IPS-18a (cell line): ENCODE data around the gene SP7.
"Not testable (repeated sequence)": the region's sequence is repeated elsewhere in the genome, so short reads cannot be mapped to it uniquely, and the experiment has no call there.

Experiments used
- H3K27ac ChIP-seq: one replicate; pipeline ENCODE4 v1.5.1; 2013; ENCODE audit warnings: low read length
- H3K27me3 ChIP-seq: one replicate; pipeline ENCODE4 v1.6.1; 2013; ENCODE audit warnings: mild to moderate bottlenecking, low read length; ENCODE audit not compliant: control insufficient read depth, insufficient read depth
- H3K36me3 ChIP-seq: one replicate; pipeline ENCODE4 v1.6.1; 2013; ENCODE audit warnings: low read depth, low read length; ENCODE audit not compliant: control insufficient read depth
- H3K4me1 ChIP-seq: one replicate; pipeline ENCODE4 v1.6.1; 2013; ENCODE audit warnings: low read depth, low read length; ENCODE audit not compliant: control insufficient read depth
- H3K4me3 ChIP-seq: one replicate; pipeline ENCODE4 v1.5.1; 2013; ENCODE audit warnings: low read length
- H3K9ac ChIP-seq: one replicate; pipeline ENCODE4 v1.6.1; 2013; ENCODE audit warnings: mild to moderate bottlenecking, low read length, moderate library complexity
- H3K9me3 ChIP-seq: one replicate; pipeline ENCODE4 v1.6.1; 2013; ENCODE audit warnings: low read depth, low read length; ENCODE audit not compliant: control insufficient read depth

Gene SP7

GRCh38 chr12:53302903-53303302 lies 33.3 kb downstream of the SP7 start:
- Histone ChIP-seq H3K9me3 (no peaks in the 10 kb centered on the region), H3K4me3 (no peak overlapping the region), H3K27me3 (no peaks in the 10 kb centered on the region), H3K27ac (no peak overlapping the region), H3K4me1 (no peaks in the 10 kb centered on the region), H3K9ac (no peak overlapping the region), H3K36me3 (peaks cover 60% of the 10 kb centered on the region)

- Histone ChIP-seq H3K27me3 (no peaks in the 10 kb centered on the region), H3K36me3 (peaks cover 44% of the 10 kb centered on the region), H3K4me3 (peak overlapping the region; percentile 98), H3K27ac (peak overlapping the region; percentile 64), H3K4me1 (peaks cover 3% of the 10 kb centered on the region), H3K9me3 (no peaks in the 10 kb centered on the region), H3K9ac (peak overlapping the region; percentile 95)
These were observed 36.0 kb downstream of the SP7 start for GRCh38 chr12:53300187-53300586.

- H3K27me3 ChIP-seq, result no peaks in the 10 kb centered on the region
- no peaks in the 10 kb centered on the region for H3K9me3 ChIP-seq
- peaks cover 3% of the 10 kb centered on the region for H3K4me1 ChIP-seq
- H3K36me3 ChIP-seq, result peaks cover 41% of the 10 kb centered on the region
- peak within 1 kb of the TSS; percentile 95 for H3K9ac ChIP-seq
- peak within 1 kb of the TSS; percentile 98 for H3K4me3 ChIP-seq
- peak within 1 kb of the TSS; percentile 64 for H3K27ac ChIP-seq
These were observed 36.5 kb downstream of the SP7 start, which contains the start of gene MYG1 for GRCh38 chr12:53299454-53300180. MYG1 (plus strand) TSS chr12:53299695; CDS start chr12:53299738, 43 bp downstream.

- peak overlapping the region; percentile 64 for H3K27ac ChIP-seq
- peaks cover 3% of the 10 kb centered on the region for H3K4me1 ChIP-seq
- H3K4me3 ChIP-seq, result peak overlapping the region; percentile 98
- H3K9ac ChIP-seq, result peak overlapping the region; percentile 95
- H3K27me3 ChIP-seq, result no peaks in the 10 kb centered on the region
- H3K9me3 ChIP-seq, result no peaks in the 10 kb centered on the region
- peaks cover 41% of the 10 kb centered on the region for H3K36me3 ChIP-seq
These were observed 37.1 kb downstream of the SP7 start for GRCh38 chr12:53299101-53299453.

- Histone ChIP-seq H3K4me3 (no peak overlapping the region), H3K4me1 (peaks cover 3% of the 10 kb centered on the region), H3K9me3 (no peaks in the 10 kb centered on the region), H3K27me3 (no peaks in the 10 kb centered on the region), H3K27ac (no peak overlapping the region), H3K9ac (no peak overlapping the region), H3K36me3 (peaks cover 43% of the 10 kb centered on the region)
These were observed 38.0 kb downstream of the SP7 start for GRCh38 chr12:53298164-53298563.

- H3K4me3 ChIP-seq, H3K9me3 ChIP-seq, H3K27ac ChIP-seq, H3K4me1 ChIP-seq, H3K27me3 ChIP-seq, H3K9ac ChIP-seq: not testable (repeated sequence)
- H3K36me3 ChIP-seq, result peaks cover 42% of the 10 kb centered on the region
These were observed 39.0 kb downstream of the SP7 start for GRCh38 chr12:53297106-53297505.

- no peaks in the 10 kb centered on the region for H3K9me3 ChIP-seq
- peak overlapping the region; percentile 86 for H3K27ac ChIP-seq
- H3K9ac ChIP-seq, result peak overlapping the region; percentile 89
- peak overlapping the region; percentile 99 for H3K4me3 ChIP-seq
- no peaks in the 10 kb centered on the region for H3K27me3 ChIP-seq
- peaks cover 42% of the 10 kb centered on the region for H3K36me3 ChIP-seq
- H3K4me1 ChIP-seq, result peaks cover 3% of the 10 kb centered on the region
These were observed 40.3 kb downstream of the SP7 start for GRCh38 chr12:53295891-53296219.

- Histone ChIP-seq H3K4me3 (peak within 1 kb of the TSS; percentile 99), H3K4me1 (peaks cover 3% of the 10 kb centered on the region), H3K27ac (peak within 1 kb of the TSS; percentile 86), H3K9ac (peak within 1 kb of the TSS; percentile 89), H3K9me3 (no peaks in the 10 kb centered on the region), H3K27me3 (no peaks in the 10 kb centered on the region), H3K36me3 (peaks cover 47% of the 10 kb centered on the region)
These were observed 40.9 kb downstream of the SP7 start, which contains the start of gene PFDN5 for GRCh38 chr12:53295070-53295890. PFDN5 (plus strand) TSS chr12:53295542; CDS start chr12:53295568, 26 bp downstream.

- peaks cover 3% of the 10 kb centered on the region for H3K4me1 ChIP-seq
- no peaks in the 10 kb centered on the region for H3K27me3 ChIP-seq
- H3K36me3 ChIP-seq, result peaks cover 58% of the 10 kb centered on the region
- no peak overlapping the region for H3K27ac ChIP-seq
- no peaks in the 10 kb centered on the region for H3K9me3 ChIP-seq
- H3K4me3 ChIP-seq, result no peak overlapping the region
- H3K9ac ChIP-seq, result no peak overlapping the region
These were observed 43.7 kb downstream of the SP7 start for GRCh38 chr12:53292426-53292825.

- Histone ChIP-seq H3K27me3 (no peaks in the 10 kb centered on the region), H3K36me3 (peaks cover 59% of the 10 kb centered on the region), H3K9ac (no peak overlapping the region), H3K4me1 (no peaks in the 10 kb centered on the region), H3K27ac (no peak overlapping the region), H3K9me3 (no peaks in the 10 kb centered on the region), H3K4me3 (no peak overlapping the region)
These were observed 45.5 kb downstream of the SP7 start for GRCh38 chr12:53290661-53291060.

- no peak overlapping the region for H3K9ac ChIP-seq
- no peaks in the 10 kb centered on the region for H3K27me3 ChIP-seq
- H3K4me3 ChIP-seq, result no peak overlapping the region
- H3K4me1 ChIP-seq, result no peaks in the 10 kb centered on the region
- peaks cover 63% of the 10 kb centered on the region for H3K36me3 ChIP-seq
- no peak overlapping the region for H3K27ac ChIP-seq
- no peaks in the 10 kb centered on the region for H3K9me3 ChIP-seq
These were observed 46.3 kb downstream of the SP7 start for GRCh38 chr12:53289891-53290290.
